ENCODE results near the gene ABHD16A.

- TF ChIP-seq CTCF (IDR thresholded peaks at IDR 0.05; ENCODE audit: low read depth, low read length) (no peak), POLR2A (IDR thresholded peaks at IDR 0.05; ENCODE audit: extremely low read depth, insufficient read length) (no peak), MAX (IDR thresholded peaks at IDR 0.05; ENCODE audit: low read depth, low read length) (no peak)
These were observed 36.7 kb downstream of the ABHD16A start for GRCh38 chr6:31666337-31666965.
